GM19239 (cell line): ENCODE measurements around the gene METRN.

Experiments
- DNase-seq: peaks from one replicate; pipeline ENCODE4 v3.0.0; 2011; ENCODE audit warnings: low spot score; ENCODE audit not compliant: insufficient read length
- FAIRE-seq: peaks from 2 replicates; lab custom pipeline; 2011; peaks lifted over from hg19 to GRCh38; lab: Jason Lieb, UNC

METRN gene

GRCh38 chr16:677316-678190 is 37.4 kb upstream of the METRN start:
- FAIRE-seq (no peak), DNase-seq (no peak)

GRCh38 chr16:678209-678857 is 36.6 kb upstream of the METRN start:
- FAIRE-seq (no peak), DNase-seq (no peak)

- peak; percentile 42 for FAIRE-seq
- DNase-seq = no peak
Observed at GRCh38 chr16:678858-679813, 35.8 kb upstream of the METRN start.

- DNase-seq (peak; percentile 85), FAIRE-seq (peak; percentile 91)
Observed at GRCh38 chr16:679814-680624, 34.9 kb upstream of the METRN start, which contains the start of gene STUB1. TSS of gene STUB1 (plus strand) at chr16:680410. CDS start at chr16:680526, 116 bp downstream.

GRCh38 chr16:680625-680945 is 34.3 kb upstream of the METRN start:
- FAIRE-seq = no peak

GRCh38 chr16:680967-681745 is 33.8 kb upstream of the METRN start:
- DNase-seq (no peak), FAIRE-seq (no peak)

More at GRCh38 chr16:680625-680945, 34.3 kb upstream of the METRN start:
- DNase-seq = no peak

- FAIRE-seq (no peak), DNase-seq (no peak)
Observed at GRCh38 chr16:681746-682427, 33.0 kb upstream of the METRN start.

- FAIRE-seq (no peak), DNase-seq (no peak)
Observed at GRCh38 chr16:682493-683395, 32.2 kb upstream of the METRN start.

- DNase-seq (no peak), FAIRE-seq (peak; percentile 21)
Observed at GRCh38 chr16:683396-684070, 31.4 kb upstream of the METRN start.

- FAIRE-seq (peak; percentile 97), DNase-seq (peak; percentile 100)
Observed at GRCh38 chr16:684071-684794, 30.7 kb upstream of the METRN start, which contains the start of gene JMJD8. TSS of gene JMJD8 (minus strand) at chr16:684334. CDS start at chr16:684319, 15 bp downstream.

GRCh38 chr16:684961-685696 is 29.8 kb upstream of the METRN start:
- DNase-seq (no peak), FAIRE-seq (no peak)

- DNase-seq = no peak
- no peak for FAIRE-seq
Observed at GRCh38 chr16:685967-686366, 29.0 kb upstream of the METRN start.

GRCh38 chr16:686459-687260 is 28.3 kb upstream of the METRN start:
- FAIRE-seq = no peak
- no peak for DNase-seq

GRCh38 chr16:687499-687898 is 27.4 kb upstream of the METRN start:
- DNase-seq = no peak
- FAIRE-seq = no peak
